Activated gamma-delta T cell (primary cell): Measurements from ENCODE around the gene CAPN8.

ENCODE experiments used
- DNase-seq: peaks from one replicate; lab custom pipeline; 2025; lab: John Stamatoyannopoulos, UW
- total RNA-seq, 2 donors: gene quantifications; one replicate each; lab custom pipeline; 2026; lab: John Stamatoyannopoulos, UW

The CAPN8 gene
- total RNA-seq, result 0.05 to 0.13 reads per million in 2 donors

- DNase-seq, result no peak
Measured at GRCh38 chr1:223665592-223666312, at the start of gene CAPN8. Gene CAPN8, minus strand, starts transcription at chr1:223665701. Its CDS starts 55 bp downstream, at chr1:223665646.

- DNase-seq, result no peak
Measured at GRCh38 chr1:223714849-223715603, 49.5 kb upstream of the CAPN8 start.

- no peak for DNase-seq
Measured at GRCh38 chr1:223714421-223714724, 48.9 kb upstream of the CAPN8 start.

- no peak for DNase-seq
Measured at GRCh38 chr1:223713546-223714420, 48.3 kb upstream of the CAPN8 start.

- peak; percentile 52 for DNase-seq
Measured at GRCh38 chr1:223712850-223713474, 47.5 kb upstream of the CAPN8 start.

GRCh38 chr1:223712194-223712849, 46.8 kb upstream of the CAPN8 start, which contains the start of gene CAPN2:
Gene CAPN2, plus strand, starts transcription at chr1:223712539. Its CDS starts 102 bp downstream, at chr1:223712641.
- DNase-seq, result peak; percentile 48

GRCh38 chr1:223711747-223712193, 46.3 kb upstream of the CAPN8 start:
- no peak for DNase-seq

GRCh38 chr1:223711173-223711572, 45.7 kb upstream of the CAPN8 start:
- DNase-seq, result no peak

GRCh38 chr1:223710179-223711133, 45.0 kb upstream of the CAPN8 start:
- DNase-seq, result no peak

GRCh38 chr1:223709598-223709997, 44.1 kb upstream of the CAPN8 start:
- DNase-seq, result no peak

- no peak for DNase-seq
Measured at GRCh38 chr1:223708651-223709268, 43.3 kb upstream of the CAPN8 start.

GRCh38 chr1:223708001-223708359, 42.5 kb upstream of the CAPN8 start:
- no peak for DNase-seq

- no peak for DNase-seq
Measured at GRCh38 chr1:223707256-223708000, 41.9 kb upstream of the CAPN8 start.

- no peak for DNase-seq
Measured at GRCh38 chr1:223706077-223706973, 40.8 kb upstream of the CAPN8 start.

GRCh38 chr1:223704921-223705878, 39.7 kb upstream of the CAPN8 start:
- no peak for DNase-seq

GRCh38 chr1:223703668-223704013, 38.1 kb upstream of the CAPN8 start:
- no peak for DNase-seq
